Measurements from ENCODE around the gene MYO1B.

DNA sequence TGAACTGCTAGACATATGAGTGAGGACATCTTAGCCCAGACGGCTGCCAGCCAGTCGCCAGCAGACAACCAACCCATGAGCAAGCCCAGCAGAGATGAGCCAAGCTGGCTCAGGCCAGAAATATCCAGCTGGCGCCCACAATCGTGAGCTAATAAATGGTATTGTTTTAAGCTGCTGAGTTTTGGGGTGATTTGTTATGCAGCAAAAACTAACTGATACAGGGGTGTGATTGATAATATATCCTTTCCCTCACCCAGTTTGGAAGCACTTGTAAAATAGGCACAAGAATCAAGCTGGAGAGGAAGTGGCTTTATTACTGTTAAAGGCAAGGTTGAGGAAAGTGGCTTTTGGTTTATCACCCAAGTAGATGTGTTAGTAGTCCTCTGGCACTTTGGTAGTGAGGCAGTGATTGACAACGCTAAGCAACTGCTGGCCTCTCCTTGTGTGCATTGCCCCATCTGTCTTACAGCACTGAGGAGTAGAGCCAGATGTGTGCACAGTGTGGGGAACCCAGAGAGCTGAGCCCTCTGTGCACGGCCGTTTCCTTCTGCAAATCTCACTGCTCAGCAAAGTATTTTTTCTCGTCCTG lies 110.1 kb downstream of the MYO1B start:
- TF ChIP-seq ZNF384 (IDR thresholded peaks at IDR 0.05; ENCODE audit: borderline replicate concordance, low read depth, low read length) (no peak), TAF1 (IDR thresholded peaks at IDR 0.05; ENCODE audit: borderline replicate concordance, low read depth, low read length) (no peak), CTCF (IDR thresholded peaks at IDR 0.05 in 2 of 3, conservative IDR thresholded peaks at IDR 0.05 in 1 of 3; ENCODE audit: control insufficient read depth in 2 of 3, extremely low read depth in 1 of 3, insufficient read depth in 1 of 3, low read depth in 3 of 3, low read length in 3 of 3) (no peak), EP300 (IDR thresholded peaks at IDR 0.05; ENCODE audit: borderline replicate concordance in 1 of 2, control insufficient read depth in 1 of 2, low read depth in 2 of 2, low read length in 2 of 2) (no peak), ATF7 (IDR thresholded peaks at IDR 0.05; ENCODE audit: low read depth) (no peak), SMC3 (IDR thresholded peaks at IDR 0.05; ENCODE audit: borderline replicate concordance, low read length) (no peak)

All from GM12878 (cell line).